Measurements from ENCODE around the gene ASPHD2. TPM values are rescaled to one million over a fixed set of nuclear protein-coding genes. Genes with fewer than 3 reads are reported as not detected.

The ASPHD2 gene
- total and polyA plus RNA-seq, 2 of the 13 experiments (the other 11 are each of a cell fraction or from before 2014, with no cell fraction given), result 0.04 TPM

GRCh38 chr22:26431261-26431995, 2.4 kb downstream of the ASPHD2 start:
- H3K36me3 ChIP-seq (replicated peaks in 1 of 2; ENCODE audit: control insufficient read depth in 1 of 2, insufficient read depth in 2 of 2, low read length in 2 of 2), result no peaks in the 10 kb centered on the region
- no peak overlapping the region for H3K4me2 ChIP-seq (ENCODE audit: low read depth, low read length)
- DNase-seq (ENCODE audit: low spot score) (no peak), FAIRE-seq (no peak), ATAC-seq (no peak)
- intact Hi-C loops (cut with micrococcal nuclease; ENCODE audit: unreplicated experiment) (no loop called here), in situ Hi-C loops (cut with HindIII; ENCODE audit: extremely low pct_ligation_motif_present, low pct_unique_long_range_greater_than_20kb) (no loop called here)
- H3K79me2 ChIP-seq (ENCODE audit: insufficient read depth, low read length), result no peaks in the 10 kb centered on the region
- peaks cover 5% of the 10 kb centered on the region; the same call in 1 of the 2 replicates for H3K4me1 ChIP-seq (ENCODE audit: insufficient read depth, low read length)
- H3K4me3 ChIP-seq (replicated peaks in 1 of 3; ENCODE audit: insufficient read depth in 1 of 3, low read depth in 2 of 3, low read length in 3 of 3), result no peak overlapping the region
- no peak overlapping the region for H3K27ac ChIP-seq (ENCODE audit: extremely low read length, insufficient read depth, low read length)
- no TSS peak for BruUV-seq (replicated peaks)
- H2AFZ ChIP-seq (ENCODE audit: low read length), result no peak overlapping the region
- POLR2A ChIA-PET, result no interaction called here
- WGBS (ENCODE audit: low lambda C conversion rate), result 21% methylated on average over 13 of the region's 13 CpGs
- TF ChIP-seq KDM3A (CRISPR knock-in tag; IDR thresholded peaks at IDR 0.05; ENCODE audit: low read depth) (no peak), PRDM4 (CRISPR knock-in tag; IDR thresholded peaks at IDR 0.05; ENCODE audit: borderline replicate concordance) (no peak), GLI4 (CRISPR knock-in tag; IDR thresholded peaks at IDR 0.05; ENCODE audit: borderline replicate concordance) (no peak), LRRFIP1 (CRISPR knock-in tag; conservative IDR thresholded peaks at IDR 0.05) (no peak), ZNF552 (CRISPR knock-in tag; IDR thresholded peaks at IDR 0.05; ENCODE audit: borderline replicate concordance) (no peak), ZNF121 (CRISPR knock-in tag; IDR thresholded peaks at IDR 0.05) (no peak), KLF9 (CRISPR knock-in tag; IDR thresholded peaks at IDR 0.05; ENCODE audit: low read depth) (no peak), ATF1 (CRISPR knock-in tag; IDR thresholded peaks at IDR 0.05) (no peak), RCOR2 (CRISPR knock-in tag; IDR thresholded peaks at IDR 0.05) (no peak), ZSCAN25 (CRISPR knock-in tag; IDR thresholded peaks at IDR 0.05) (no peak), SRSF4 (IDR thresholded peaks at IDR 0.05; ENCODE audit: low read depth, low read length, poor library complexity, severe bottlenecking) (no peak), TAF15 (IDR thresholded peaks at IDR 0.05; ENCODE audit: low read depth, low read length, poor library complexity, severe bottlenecking) (no peak)
- H3K9ac ChIP-seq (ENCODE audit: insufficient read depth, low read depth, low read length), result no peak overlapping the region
- H4K20me1 ChIP-seq (ENCODE audit: insufficient read depth, low read length), result no peaks in the 10 kb centered on the region
- H3K27me3 ChIP-seq (ENCODE audit: control insufficient read depth in 1 of 2, insufficient read depth in 2 of 2, low read length in 2 of 2), result peaks cover 10 to 66% of the 10 kb centered on the region in 2 experiments
- CTCF ChIA-PET (ENCODE audit: low intra/inter-chr PET ratio, low total read pairs), result no interaction called here
- no peaks in the 10 kb centered on the region for H3K9me3 ChIP-seq (ENCODE audit: low read length)

All from HepG2 (cell line).